Liver (tissue), 9 donors: ENCODE results near the gene KIF26A. TPM values are rescaled to one million over a fixed set of nuclear protein-coding genes. Genes with fewer than 3 reads are reported as not detected.

Experiments
- DNase-seq: peaks from one replicate; pipeline ENCODE4 v3.0.0-alpha.2; 2017; ENCODE audit warnings: low spot score
- H3K27ac ChIP-seq, 2 donors: one replicate each; pipeline ENCODE4 v1.7.0; 2013; ENCODE audit warnings: inconsistent platforms in 2 of 2, low read length in 2 of 2, control low read depth in 1 of 2, low read depth in 1 of 2, mild to moderate bottlenecking in 1 of 2
- H3K27me3 ChIP-seq, 4 donors: one replicate each; pipeline versions ENCODE4 v1.6.1 to v1.7.0; 2013; ENCODE audit warnings: low read length in 3 of 4, inconsistent platforms in 1 of 4, mild to moderate bottlenecking in 1 of 4, moderate library complexity in 1 of 4; ENCODE audit not compliant: control insufficient read depth in 4 of 4, insufficient read depth in 4 of 4
- H3K36me3 ChIP-seq, 4 donors: one replicate each; pipeline versions ENCODE4 v1.6.1 to v1.7.0; 2013; ENCODE audit warnings: low read length in 3 of 4, mild to moderate bottlenecking in 3 of 4, low read depth in 1 of 4, moderate library complexity in 1 of 4; ENCODE audit not compliant: control insufficient read depth in 4 of 4, insufficient read depth in 3 of 4
- H3K4me1 ChIP-seq, 4 donors: one replicate each; pipeline versions ENCODE4 v1.6.1 to v1.7.0; 2013; ENCODE audit warnings: low read length in 3 of 4, mild to moderate bottlenecking in 3 of 4, moderate library complexity in 1 of 4; ENCODE audit not compliant: control insufficient read depth in 4 of 4, insufficient read depth in 4 of 4
- H3K4me3 ChIP-seq, 3 donors: one replicate each; pipeline versions ENCODE4 v1.6.1 to v1.7.0; 2013; ENCODE audit warnings: low read length in 3 of 3, control low read depth in 1 of 3, low read depth in 1 of 3, mild to moderate bottlenecking in 1 of 3
- H3K9ac ChIP-seq, 2 donors: one replicate each; pipeline ENCODE4 v1.7.0; 2013; ENCODE audit warnings: low read length in 2 of 2, mild to moderate bottlenecking in 2 of 2, moderate library complexity in 2 of 2, control low read depth in 1 of 2, low read depth in 1 of 2
- H3K9me3 ChIP-seq, 4 donors: one replicate each; pipeline versions ENCODE4 v1.6.1 to v1.7.0; 2013; ENCODE audit warnings: low read length in 3 of 4; ENCODE audit not compliant: control insufficient read depth in 4 of 4
- EGR1 ChIP-seq, 2 donors: IDR thresholded peaks; 2 replicates each; pipeline ENCODE4 v1.6.1; 2016 to 2018; ENCODE audit warnings: antibody characterized with exemption in 2 of 2, low read depth in 2 of 2
- FOXA1 ChIP-seq: IDR thresholded peaks from 2 replicates; pipeline ENCODE4 v1.6.1; 2016; ENCODE audit warnings: antibody characterized with exemption
- FOXA2 ChIP-seq: IDR thresholded peaks from 2 replicates; pipeline ENCODE4 v1.6.1; 2016; ENCODE audit warnings: antibody characterized with exemption
- GABPA ChIP-seq, 2 donors: IDR thresholded peaks in 1 of 2; conservative IDR thresholded peaks in 1 of 2; 2 replicates each; pipeline ENCODE4 v1.6.1; 2016; ENCODE audit warnings: antibody characterized with exemption in 2 of 2, mild to moderate bottlenecking in 1 of 2, moderate library complexity in 1 of 2
- HNF4A ChIP-seq, 2 donors: conservative IDR thresholded peaks; 2 replicates each; pipeline ENCODE4 v1.6.1; 2016; ENCODE audit warnings: antibody characterized with exemption in 2 of 2, mild to moderate bottlenecking in 2 of 2
- HNF4G ChIP-seq: IDR thresholded peaks from 2 replicates; pipeline ENCODE4 v1.6.1; 2016; ENCODE audit warnings: antibody characterized with exemption
- JUND ChIP-seq, 2 donors: IDR thresholded peaks; 2 replicates each; pipeline ENCODE4 v1.6.1; 2016; ENCODE audit warnings: antibody characterized with exemption in 2 of 2
- NR2F2 ChIP-seq: IDR thresholded peaks from 2 replicates; pipeline ENCODE4 v1.6.1; 2016; ENCODE audit warnings: antibody characterized with exemption
- RAD21 ChIP-seq, 2 donors: IDR thresholded peaks; 2 replicates each; pipeline ENCODE4 v1.6.1; 2016; ENCODE audit warnings: antibody characterized with exemption in 2 of 2, mild to moderate bottlenecking in 2 of 2
- RXRA ChIP-seq, 2 donors: IDR thresholded peaks; 2 replicates each; pipeline ENCODE4 v1.6.1; 2017 to 2018; ENCODE audit warnings: antibody characterized with exemption in 2 of 2, mild to moderate bottlenecking in 1 of 2
- SP1 ChIP-seq: IDR thresholded peaks from 2 replicates; pipeline ENCODE4 v1.6.1; 2018; ENCODE audit warnings: antibody characterized with exemption, mild to moderate bottlenecking
- TAF1 ChIP-seq: conservative IDR thresholded peaks from 2 replicates; pipeline ENCODE4 v1.6.1; 2016; ENCODE audit warnings: antibody characterized with exemption, mild to moderate bottlenecking
- YY1 ChIP-seq: IDR thresholded peaks from 2 replicates; pipeline ENCODE4 v1.6.1; 2016; ENCODE audit warnings: antibody characterized with exemption, mild to moderate bottlenecking
- WGBS: extraction: QIAGEN DNeasy Blood & Tissue Kit; methylation state at CpG from one replicate; pipeline ENCODE4 v1.1.7; 2013; 5-methylcytosine and 5-hydroxymethylcytosine counted together
- polyA plus RNA-seq, 2 donors: library from polyadenylated mRNA; stranded (reverse) in 1 of 2; unstranded in 1 of 2; fragments of 200-250 nt in 1 of 2; fragments of >200 nt in 1 of 2; fragmentation: Nextera tagmentation in 1 of 2; extraction: Ambion mirVana in 1 of 2; gene quantifications; one replicate each; pipeline versions ENCODE4 v1.2.1 to v1.2.3, GENCODE V29; 2013 to 2015
- total RNA-seq, 2 donors: library from RNA; depleted of rRNA; stranded (reverse); fragments of >200 nt; gene quantifications; one replicate each; pipeline ENCODE4 v1.2.3, GENCODE V29; 2014
- TF ChIP-seq, protein P1 (sequence below): IDR thresholded peaks from 2 replicates; pipeline ENCODE4 v1.6.1; 2016; ENCODE audit warnings: antibody characterized with exemption
- TF ChIP-seq, protein P2 (sequence below): IDR thresholded peaks from 2 replicates; pipeline ENCODE4 v1.6.1; 2016; ENCODE audit warnings: antibody characterized with exemption
- TF ChIP-seq, protein P3 (sequence below): IDR thresholded peaks from 2 replicates; pipeline ENCODE4 v1.6.1; 2016; ENCODE audit warnings: antibody characterized with exemption, mild to moderate bottlenecking
- TF ChIP-seq, protein P4 (sequence below): IDR thresholded peaks from 2 replicates; pipeline ENCODE4 v1.6.1; 2016; ENCODE audit warnings: antibody characterized with exemption
- TF ChIP-seq, protein P5 (sequence below): fragments of 150-350 bp; IDR thresholded peaks from 2 replicates; pipeline ENCODE4 v1.5.1; 2017; ENCODE audit warnings: improper control_type of control experiment, low read depth, low read length; ENCODE audit not compliant: missing input control
- donor health status: healthy.
- donor health status: healthy.
- donor health status: healthy.
- donor health status: healthy.
- donor health status: healthy.

Gene KIF26A
- total and polyA plus RNA-seq, 4 donors: 0.07 to 10.2 (median 1.3) TPM

DNA sequence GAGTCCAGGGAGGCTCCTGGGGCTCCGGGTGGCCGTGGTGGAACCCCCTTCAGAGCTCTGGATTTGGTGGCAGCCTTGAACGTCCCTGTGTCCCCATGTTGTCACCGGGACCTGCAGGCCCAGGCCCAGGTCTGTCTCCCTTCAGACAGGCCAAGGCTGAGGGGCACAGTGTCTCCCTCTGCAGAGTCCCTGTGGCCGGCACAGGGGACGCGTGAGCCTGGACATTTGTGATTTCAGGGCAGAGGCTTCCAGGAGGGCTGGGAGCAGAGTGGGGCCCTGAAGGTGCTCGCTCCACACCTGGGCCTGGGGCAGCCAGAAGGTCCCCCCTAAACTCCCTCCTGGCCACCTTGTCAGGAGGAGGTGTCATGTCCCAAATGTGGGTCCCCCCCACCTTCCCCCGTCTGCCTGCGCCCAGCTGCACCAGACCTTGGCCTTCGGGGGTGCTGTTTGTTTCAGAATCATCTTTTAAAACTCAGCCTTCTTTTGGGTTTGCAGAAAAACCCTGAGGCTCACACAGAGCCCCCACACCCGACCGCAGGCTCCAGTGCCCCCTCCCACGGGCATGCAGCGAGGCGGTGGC is 47.6 kb downstream of the KIF26A start:
- TF ChIP-seq TAF1 (no peak), SP1 (no peak), GABPA (IDR thresholded peaks at IDR 0.05 in 1 of 2, conservative IDR thresholded peaks at IDR 0.05 in 1 of 2) (no peak)

DNA sequence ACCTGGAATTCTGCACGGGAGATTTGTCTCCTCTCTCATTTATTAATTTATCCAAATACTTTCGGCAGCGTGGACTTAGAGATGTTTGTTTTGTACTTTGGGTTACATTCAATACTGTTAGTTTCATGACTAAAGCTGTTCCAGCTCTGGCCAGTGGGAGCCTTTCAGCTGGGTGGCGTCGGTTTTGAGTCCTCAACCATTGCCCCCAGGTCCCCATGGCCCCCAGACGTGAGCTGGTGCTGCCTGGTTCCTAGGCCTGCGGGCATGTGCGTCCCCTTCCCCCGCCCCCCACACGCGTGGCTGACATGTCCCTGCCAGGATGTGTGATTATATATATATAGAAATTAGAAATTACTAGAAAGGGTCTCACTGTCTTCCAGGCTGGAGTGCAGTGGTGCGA is 48.2 kb downstream of the KIF26A start:
- Histone ChIP-seq H3K4me1 (peaks cover 0 to 6% (median 4%) of the 10 kb centered on the region in 4 donors), H3K27me3 (no peaks in the 10 kb centered on the region)

More for the DNA sequence above, 47.6 kb downstream of the KIF26A start:
- Histone ChIP-seq H3K36me3 (no peaks in the 10 kb centered on the region), H3K4me1 (peaks cover 0 to 4% (median 1%) of the 10 kb centered on the region in 4 donors), H3K27me3 (no peaks in the 10 kb centered on the region), H3K27ac (no peak overlapping the region), H3K9me3 (no peaks in the 10 kb centered on the region), H3K9ac (no peak overlapping the region), H3K4me3 (no peak overlapping the region)
- DNase-seq: no peak
- 82% methylated on average over 16 of the region's 16 CpGs for WGBS

More for the DNA sequence above, 48.2 kb downstream of the KIF26A start:
- Histone ChIP-seq H3K4me3 (no peak overlapping the region), H3K27ac (no peak overlapping the region), H3K36me3 (no peaks in the 10 kb centered on the region), H3K9ac (no peak overlapping the region), H3K9me3 (no peaks in the 10 kb centered on the region)
- no peak for DNase-seq
- WGBS: 87% methylated on average over 12 of the region's 12 CpGs
- TF ChIP-seq JUND (IDR thresholded peaks at IDR 0.05) (no peak), NR2F2 (no peak), HNF4G (no peak), EGR1 (IDR thresholded peaks at IDR 0.05; ENCODE audit: low read depth in 2 of 2) (no peak), SP1 (no peak), YY1 (no peak), HNF4A (conservative IDR thresholded peaks at IDR 0.05) (no peak), TAF1 (no peak), GABPA (IDR thresholded peaks at IDR 0.05 in 1 of 2, conservative IDR thresholded peaks at IDR 0.05 in 1 of 2) (no peak), FOXA1 (no peak), RAD21 (IDR thresholded peaks at IDR 0.05) (no peak), FOXA2 (no peak), RXRA (IDR thresholded peaks at IDR 0.05) (no peak)
- TF ChIP-seq, protein P1, sequence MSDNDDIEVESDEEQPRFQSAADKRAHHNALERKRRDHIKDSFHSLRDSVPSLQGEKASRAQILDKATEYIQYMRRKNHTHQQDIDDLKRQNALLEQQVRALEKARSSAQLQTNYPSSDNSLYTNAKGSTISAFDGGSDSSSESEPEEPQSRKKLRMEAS: no peak
- TF ChIP-seq, protein P2, sequence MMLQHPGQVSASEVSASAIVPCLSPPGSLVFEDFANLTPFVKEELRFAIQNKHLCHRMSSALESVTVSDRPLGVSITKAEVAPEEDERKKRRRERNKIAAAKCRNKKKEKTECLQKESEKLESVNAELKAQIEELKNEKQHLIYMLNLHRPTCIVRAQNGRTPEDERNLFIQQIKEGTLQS: no peak
- TF ChIP-seq, protein P3, sequence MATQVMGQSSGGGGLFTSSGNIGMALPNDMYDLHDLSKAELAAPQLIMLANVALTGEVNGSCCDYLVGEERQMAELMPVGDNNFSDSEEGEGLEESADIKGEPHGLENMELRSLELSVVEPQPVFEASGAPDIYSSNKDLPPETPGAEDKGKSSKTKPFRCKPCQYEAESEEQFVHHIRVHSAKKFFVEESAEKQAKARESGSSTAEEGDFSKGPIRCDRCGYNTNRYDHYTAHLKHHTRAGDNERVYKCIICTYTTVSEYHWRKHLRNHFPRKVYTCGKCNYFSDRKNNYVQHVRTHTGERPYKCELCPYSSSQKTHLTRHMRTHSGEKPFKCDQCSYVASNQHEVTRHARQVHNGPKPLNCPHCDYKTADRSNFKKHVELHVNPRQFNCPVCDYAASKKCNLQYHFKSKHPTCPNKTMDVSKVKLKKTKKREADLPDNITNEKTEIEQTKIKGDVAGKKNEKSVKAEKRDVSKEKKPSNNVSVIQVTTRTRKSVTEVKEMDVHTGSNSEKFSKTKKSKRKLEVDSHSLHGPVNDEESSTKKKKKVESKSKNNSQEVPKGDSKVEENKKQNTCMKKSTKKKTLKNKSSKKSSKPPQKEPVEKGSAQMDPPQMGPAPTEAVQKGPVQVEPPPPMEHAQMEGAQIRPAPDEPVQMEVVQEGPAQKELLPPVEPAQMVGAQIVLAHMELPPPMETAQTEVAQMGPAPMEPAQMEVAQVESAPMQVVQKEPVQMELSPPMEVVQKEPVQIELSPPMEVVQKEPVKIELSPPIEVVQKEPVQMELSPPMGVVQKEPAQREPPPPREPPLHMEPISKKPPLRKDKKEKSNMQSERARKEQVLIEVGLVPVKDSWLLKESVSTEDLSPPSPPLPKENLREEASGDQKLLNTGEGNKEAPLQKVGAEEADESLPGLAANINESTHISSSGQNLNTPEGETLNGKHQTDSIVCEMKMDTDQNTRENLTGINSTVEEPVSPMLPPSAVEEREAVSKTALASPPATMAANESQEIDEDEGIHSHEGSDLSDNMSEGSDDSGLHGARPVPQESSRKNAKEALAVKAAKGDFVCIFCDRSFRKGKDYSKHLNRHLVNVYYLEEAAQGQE: no peak
- TF ChIP-seq, protein P4, sequence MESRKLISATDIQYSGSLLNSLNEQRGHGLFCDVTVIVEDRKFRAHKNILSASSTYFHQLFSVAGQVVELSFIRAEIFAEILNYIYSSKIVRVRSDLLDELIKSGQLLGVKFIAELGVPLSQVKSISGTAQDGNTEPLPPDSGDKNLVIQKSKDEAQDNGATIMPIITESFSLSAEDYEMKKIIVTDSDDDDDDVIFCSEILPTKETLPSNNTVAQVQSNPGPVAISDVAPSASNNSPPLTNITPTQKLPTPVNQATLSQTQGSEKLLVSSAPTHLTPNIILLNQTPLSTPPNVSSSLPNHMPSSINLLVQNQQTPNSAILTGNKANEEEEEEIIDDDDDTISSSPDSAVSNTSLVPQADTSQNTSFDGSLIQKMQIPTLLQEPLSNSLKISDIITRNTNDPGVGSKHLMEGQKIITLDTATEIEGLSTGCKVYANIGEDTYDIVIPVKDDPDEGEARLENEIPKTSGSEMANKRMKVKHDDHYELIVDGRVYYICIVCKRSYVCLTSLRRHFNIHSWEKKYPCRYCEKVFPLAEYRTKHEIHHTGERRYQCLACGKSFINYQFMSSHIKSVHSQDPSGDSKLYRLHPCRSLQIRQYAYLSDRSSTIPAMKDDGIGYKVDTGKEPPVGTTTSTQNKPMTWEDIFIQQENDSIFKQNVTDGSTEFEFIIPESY: no peak
- TF ChIP-seq, protein P5, sequence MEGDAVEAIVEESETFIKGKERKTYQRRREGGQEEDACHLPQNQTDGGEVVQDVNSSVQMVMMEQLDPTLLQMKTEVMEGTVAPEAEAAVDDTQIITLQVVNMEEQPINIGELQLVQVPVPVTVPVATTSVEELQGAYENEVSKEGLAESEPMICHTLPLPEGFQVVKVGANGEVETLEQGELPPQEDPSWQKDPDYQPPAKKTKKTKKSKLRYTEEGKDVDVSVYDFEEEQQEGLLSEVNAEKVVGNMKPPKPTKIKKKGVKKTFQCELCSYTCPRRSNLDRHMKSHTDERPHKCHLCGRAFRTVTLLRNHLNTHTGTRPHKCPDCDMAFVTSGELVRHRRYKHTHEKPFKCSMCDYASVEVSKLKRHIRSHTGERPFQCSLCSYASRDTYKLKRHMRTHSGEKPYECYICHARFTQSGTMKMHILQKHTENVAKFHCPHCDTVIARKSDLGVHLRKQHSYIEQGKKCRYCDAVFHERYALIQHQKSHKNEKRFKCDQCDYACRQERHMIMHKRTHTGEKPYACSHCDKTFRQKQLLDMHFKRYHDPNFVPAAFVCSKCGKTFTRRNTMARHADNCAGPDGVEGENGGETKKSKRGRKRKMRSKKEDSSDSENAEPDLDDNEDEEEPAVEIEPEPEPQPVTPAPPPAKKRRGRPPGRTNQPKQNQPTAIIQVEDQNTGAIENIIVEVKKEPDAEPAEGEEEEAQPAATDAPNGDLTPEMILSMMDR: no peak
